Activated naive CD4-positive, alpha-beta T cell treated with anti-CD3 and anti-CD28 coated beads for 36 hours (primary cell): ENCODE results near the gene GPN1. TPM values are rescaled to one million over a fixed set of nuclear protein-coding genes. Genes with fewer than 3 reads are reported as not detected.

Source experiments
- CTCF ChIA-PET: fragments of 350-600 bp; sonication (Branson Sonifier 250); formaldehyde crosslinking; loops from one replicate; lab custom pipeline; 2021; ENCODE audit warnings: antibody characterized with exemption; lab: Charles Lee
- DNase-seq: peaks from one replicate; pipeline ENCODE4 v3.0.0-alpha.2; 2020
- H3K27ac Mint-ChIP-seq: one replicate; pipeline ENCODE4 v1.8.0; 2021; ENCODE audit warnings: mild to moderate bottlenecking, mixed read lengths
- H3K27me3 Mint-ChIP-seq: one replicate; pipeline ENCODE4 v1.8.0; 2021; ENCODE audit warnings: low read depth, mixed read lengths
- H3K36me3 Mint-ChIP-seq: one replicate; pipeline ENCODE4 v1.8.0; 2021; ENCODE audit warnings: low read depth, mixed read lengths
- H3K4me1 Mint-ChIP-seq: one replicate; pipeline ENCODE4 v1.8.0; 2021; ENCODE audit warnings: low read depth, mixed read lengths
- H3K4me3 Mint-ChIP-seq: one replicate; pipeline ENCODE4 v1.8.0; 2021; ENCODE audit warnings: mild to moderate bottlenecking, moderate library complexity, mixed read lengths
- H3K9me3 Mint-ChIP-seq: one replicate; pipeline ENCODE4 v1.8.0; 2021; ENCODE audit warnings: mixed read lengths
- intact Hi-C: fragments of 100-400 bp; cut with micrococcal nuclease; formaldehyde crosslinking; loops from one replicate; pipeline ENCODE4 v1.15.1; 2023
- total RNA-seq, 2 experiments: library from RNA; stranded (reverse); gene quantifications; one replicate each; pipeline ENCODE4 v1.2.3, GENCODE V29; 2021

GPN1 gene
- 10 to 100 TPM; 44.9 to 45.1 TPM for total RNA-seq

DNA sequence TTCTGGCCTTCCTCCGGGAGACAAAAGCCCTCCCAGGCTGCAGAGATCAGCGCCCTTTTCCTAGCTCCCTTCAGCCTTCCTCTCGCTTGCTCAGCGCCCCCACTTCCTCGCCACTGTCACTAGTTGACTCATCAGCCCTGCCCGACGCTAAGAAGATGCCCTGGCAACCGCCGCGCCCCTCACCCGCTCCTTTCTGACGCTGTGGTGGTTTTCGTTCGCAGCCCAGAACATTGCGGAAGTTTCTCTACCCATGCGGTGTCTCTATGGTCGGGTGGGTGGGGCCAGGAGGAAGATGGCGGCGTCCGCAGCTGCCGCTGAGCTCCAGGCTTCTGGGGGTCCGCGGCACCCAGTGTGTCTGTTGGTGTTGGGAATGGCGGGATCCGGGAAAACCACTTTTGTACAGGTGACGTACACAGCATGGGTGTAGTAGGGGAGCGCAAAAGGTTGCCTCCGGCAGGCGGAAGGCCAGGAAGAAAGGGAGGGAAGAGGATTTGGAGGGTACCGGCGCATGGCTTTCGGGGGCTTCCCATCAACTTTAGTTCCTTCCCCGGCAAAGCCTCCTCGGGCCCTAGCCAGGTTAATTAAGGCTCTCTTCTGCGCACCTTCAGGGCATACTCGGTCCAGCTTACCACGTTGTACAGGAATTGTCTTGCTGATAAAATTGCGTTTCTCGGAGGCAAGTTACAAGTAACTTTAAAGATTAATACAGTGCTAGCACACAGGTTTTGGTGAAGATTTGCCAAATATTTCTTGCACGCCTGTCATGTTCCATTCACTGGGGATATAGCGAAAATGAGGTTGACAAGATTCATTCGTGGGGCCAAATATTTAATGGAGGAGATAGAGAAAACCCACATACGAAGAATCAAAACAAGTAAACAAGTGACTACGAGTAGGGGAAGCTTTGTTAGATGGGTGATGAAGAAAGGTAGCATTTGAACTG lies at the start of gene GPN1, which contains the start of gene CCDC121:
GPN1 (plus strand) TSS at position 284 of the 943 bp plus-strand sequence; CDS start at position 293, 9 bp downstream.
CCDC121 (minus strand) TSS at position 246 of the 943 bp plus-strand sequence. CDS start 1,213 bp downstream, outside the sequence.
- H3K4me3 Mint-ChIP-seq = no peak within 1 kb of the TSS
- H3K36me3 Mint-ChIP-seq = peaks cover 6% of the 10 kb centered on the region
- H3K27me3 Mint-ChIP-seq = no peaks in the 10 kb centered on the region
- CTCF ChIA-PET = interaction anchor here (1.2 to 2.8 kb wide), 4 partner anchors 34 to 326 kb away, joined by 3 to 13 read pairs (median 6); partner anchors contain the start of genes SLC4A1AP and SUPT7L
- peaks cover 13% of the 10 kb centered on the region for H3K4me1 Mint-ChIP-seq
- H3K27ac Mint-ChIP-seq = peak within 1 kb of the TSS; percentile 52
- intact Hi-C loops = loop anchor here (1.0 to 2.0 kb wide), 9 partner anchors 9 to 762 kb away; partner anchors contain the start of genes EIF2B4, IFT172, NRBP1 and PPM1G
- H3K9me3 Mint-ChIP-seq = no peaks in the 10 kb centered on the region
- peak; percentile 98 for DNase-seq

DNA sequence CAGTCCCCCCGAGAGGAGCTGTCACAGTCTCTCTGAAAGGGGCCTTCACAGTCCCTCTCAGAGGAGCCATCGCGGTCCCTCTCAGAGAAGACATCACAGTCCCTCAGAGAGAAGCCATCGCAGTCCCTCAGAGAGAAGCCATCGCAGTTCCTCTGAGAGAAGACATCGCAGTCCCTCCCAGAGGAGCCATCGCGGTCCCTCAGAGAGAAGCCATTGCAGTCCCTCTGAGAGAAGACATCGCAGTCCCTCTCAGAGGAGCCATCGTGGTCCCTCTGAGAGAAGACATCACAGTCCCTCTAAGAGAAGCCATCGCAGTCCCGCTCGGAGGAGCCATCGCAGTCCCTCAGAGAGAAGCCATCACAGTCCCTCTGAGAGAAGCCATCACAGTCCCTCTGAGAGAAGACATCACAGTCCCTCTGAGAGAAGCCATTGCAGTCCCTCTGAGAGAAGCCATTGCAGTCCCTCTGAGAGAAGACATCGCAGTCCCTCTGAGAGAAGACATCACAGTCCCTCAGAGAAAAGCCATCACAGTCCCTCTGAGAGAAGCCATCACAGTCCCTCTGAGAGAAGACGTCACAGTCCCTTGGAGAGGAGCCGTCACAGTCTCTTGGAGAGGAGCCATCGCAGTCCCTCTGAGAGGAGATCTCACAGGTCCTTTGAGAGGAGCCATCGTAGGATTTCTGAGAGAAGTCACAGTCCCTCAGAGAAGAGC lies 47.3 kb upstream of the GPN1 start:
- no peak overlapping the region for H3K27ac Mint-ChIP-seq
- peaks cover 35% of the 10 kb centered on the region for H3K4me1 Mint-ChIP-seq
- peak overlapping the region; percentile 99 for H3K4me3 Mint-ChIP-seq
- H3K36me3 Mint-ChIP-seq = peaks cover 13% of the 10 kb centered on the region
- intact Hi-C loops = loop anchor here (1.0 to 10.0 kb wide), 4 partner anchors 57 to 367 kb away; partner anchors contain the start of genes ATRAID, CAD, EIF2B4 and SLC5A6
- no peaks in the 10 kb centered on the region for H3K27me3 Mint-ChIP-seq
- DNase-seq = no peak
- CTCF ChIA-PET = no interaction called here
- peaks cover 27% of the 10 kb centered on the region for H3K9me3 Mint-ChIP-seq

DNA sequence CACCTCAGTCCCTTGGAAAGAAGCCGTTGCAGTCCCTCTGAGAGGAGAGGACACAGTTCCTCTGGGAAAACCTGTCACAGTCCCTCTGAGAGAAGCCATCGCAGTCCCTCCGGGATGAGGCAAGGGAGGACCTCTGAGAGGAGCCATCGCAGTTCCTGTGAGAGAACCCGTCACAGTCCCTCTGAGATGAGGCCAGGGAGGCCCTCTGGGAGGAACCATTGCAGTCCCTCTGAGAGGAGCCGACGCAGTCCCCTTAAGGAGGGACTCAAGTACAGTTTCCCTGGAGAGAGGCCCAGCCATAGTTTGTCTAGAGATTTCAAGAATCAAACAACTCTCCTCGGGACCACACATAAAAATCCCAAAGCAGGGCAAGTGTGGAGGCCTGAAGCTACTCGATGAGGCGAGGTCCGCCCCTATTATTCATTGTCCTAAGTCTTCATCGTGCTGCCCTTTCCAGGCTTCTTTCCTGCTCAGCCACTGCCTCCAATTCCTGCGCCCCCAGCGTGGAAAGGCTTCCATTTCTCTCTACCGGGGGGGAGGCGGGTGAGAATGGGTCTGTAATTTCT lies 46.6 kb upstream of the GPN1 start:
- CTCF ChIA-PET = interaction anchor here (0.7 kb wide), 1 partner anchor 45 kb away, joined by 3 read pairs; no protein-coding TSS in a partner anchor
- Mint-ChIP-seq H3K36me3 (peaks cover 17% of the 10 kb centered on the region), H3K27me3 (no peaks in the 10 kb centered on the region), H3K27ac (peak overlapping the region; percentile 90), H3K9me3 (peaks cover 20% of the 10 kb centered on the region), H3K4me1 (peaks cover 42% of the 10 kb centered on the region), H3K4me3 (peak overlapping the region; percentile 99)
- DNase-seq = no peak
- intact Hi-C loops = loop anchor here (1.0 to 10.0 kb wide), 4 partner anchors 57 to 367 kb away; partner anchors contain the start of genes ATRAID, CAD, EIF2B4 and SLC5A6

DNA sequence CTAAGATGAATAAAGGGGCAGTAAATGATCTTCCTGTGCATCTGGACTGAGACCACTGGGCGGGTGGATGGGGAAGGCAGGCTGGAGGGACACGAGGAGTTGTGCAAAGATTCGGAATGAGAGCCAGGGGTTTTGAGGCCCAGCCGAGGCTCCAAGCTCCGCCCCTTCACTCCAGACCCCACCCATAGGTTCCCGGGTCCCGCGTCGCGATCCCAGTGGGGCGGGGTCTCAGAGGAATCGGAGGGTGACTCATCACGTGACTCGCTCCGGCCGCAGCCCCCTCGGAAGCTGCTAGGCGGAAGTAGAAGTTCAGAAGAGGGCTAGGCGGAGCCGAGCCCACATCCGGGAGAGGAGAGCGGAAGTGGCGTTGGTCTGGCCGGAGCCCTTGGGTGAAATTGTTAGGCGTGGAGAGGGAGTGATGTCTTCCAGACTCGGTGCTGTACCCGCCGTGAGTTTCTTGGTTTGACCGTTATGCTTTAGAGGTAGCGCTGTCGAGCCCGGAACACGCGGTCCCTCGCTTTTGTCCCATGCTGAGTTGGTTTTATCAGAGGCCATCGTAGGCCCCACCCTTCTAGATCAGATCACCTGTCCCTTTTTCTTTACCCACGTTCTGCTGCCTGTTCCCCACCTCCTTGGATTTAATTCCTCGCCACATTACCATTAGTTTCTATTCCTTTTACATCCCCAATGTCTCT lies 46.0 kb upstream of the GPN1 start, which contains the start of gene ZNF512:
ZNF512 (plus strand) TSS at position 348 of the 695 bp plus-strand sequence; CDS start at position 419, 71 bp downstream.
- CTCF ChIA-PET = interaction anchor here (0.7 kb wide), 1 partner anchor 45 kb away, joined by 3 read pairs; no protein-coding TSS in a partner anchor
- Mint-ChIP-seq H3K36me3 (peaks cover 19% of the 10 kb centered on the region), H3K9me3 (peaks cover 14% of the 10 kb centered on the region), H3K27me3 (no peaks in the 10 kb centered on the region), H3K4me1 (peaks cover 46% of the 10 kb centered on the region), H3K27ac (peak within 1 kb of the TSS; percentile 90), H3K4me3 (peak within 1 kb of the TSS; percentile 99)
- DNase-seq = peak; percentile 86
- intact Hi-C loops = loop anchor here (1.0 to 10.0 kb wide), 8 partner anchors 45 to 368 kb away; partner anchors contain the start of genes ATRAID, CAD, EIF2B4 and IFT172

DNA sequence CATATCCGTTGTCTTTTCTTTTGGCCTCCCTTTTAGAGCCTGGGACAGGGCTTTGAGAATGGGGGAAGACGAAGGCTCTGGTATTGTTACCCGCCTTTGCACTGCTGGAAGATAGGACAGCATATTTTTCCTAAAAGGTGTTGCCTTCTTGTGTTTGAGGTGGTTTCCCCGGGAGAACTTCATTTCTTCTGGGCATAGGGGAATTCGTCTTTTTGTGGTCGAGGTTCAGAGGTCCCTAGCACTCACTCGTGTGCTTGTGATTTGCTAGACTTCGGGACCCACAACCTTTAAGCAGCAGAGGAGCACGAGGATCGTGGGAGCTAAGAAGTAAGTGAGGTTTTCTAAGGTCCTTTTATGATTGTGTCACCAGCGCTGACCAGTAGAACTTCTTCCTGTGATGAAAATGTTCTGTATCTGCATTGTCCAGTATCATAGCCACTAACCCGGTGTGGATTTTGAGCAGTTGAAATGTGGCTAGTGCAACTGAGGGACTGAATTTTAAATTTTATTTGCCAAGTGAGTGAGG lies 45.4 kb upstream of the GPN1 start:
- H3K36me3 Mint-ChIP-seq = peaks cover 22% of the 10 kb centered on the region
- CTCF ChIA-PET = no interaction called here
- no peak for DNase-seq
- H3K27ac Mint-ChIP-seq = peak overlapping the region; percentile 90
- intact Hi-C loops = loop anchor here (1.0 to 10.0 kb wide), 7 partner anchors 45 to 369 kb away; partner anchors contain the start of genes ATRAID, CAD, IFT172 and NRBP1
- H3K27me3 Mint-ChIP-seq = no peaks in the 10 kb centered on the region
- peaks cover 52% of the 10 kb centered on the region for H3K4me1 Mint-ChIP-seq
- H3K4me3 Mint-ChIP-seq = peak overlapping the region; percentile 99
- peaks cover 11% of the 10 kb centered on the region for H3K9me3 Mint-ChIP-seq

DNA sequence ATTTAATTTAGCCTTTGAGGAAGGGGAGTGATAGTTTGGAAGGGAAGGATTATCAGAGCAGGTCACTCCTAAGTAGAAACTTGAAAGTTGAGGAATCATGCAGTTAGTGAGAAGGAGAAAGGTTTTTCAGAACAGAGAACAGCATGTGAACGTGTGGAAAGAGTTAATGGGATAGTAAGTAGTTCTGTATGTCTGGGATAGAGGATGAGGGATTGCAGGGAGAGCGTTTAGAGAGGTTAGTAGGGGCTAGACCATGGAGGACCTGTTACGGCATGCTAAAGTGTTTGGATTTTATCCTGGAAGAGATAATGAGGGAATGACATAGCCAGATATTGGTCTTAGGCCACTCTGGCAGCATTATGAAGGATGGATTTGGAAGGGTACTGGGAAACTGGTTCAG lies 44.3 kb upstream of the GPN1 start:
- Mint-ChIP-seq H3K27me3 (no peaks in the 10 kb centered on the region), H3K27ac (no peak overlapping the region), H3K9me3 (peaks cover 8% of the 10 kb centered on the region), H3K4me1 (peaks cover 60% of the 10 kb centered on the region), H3K36me3 (peaks cover 24% of the 10 kb centered on the region), H3K4me3 (peak overlapping the region; percentile 99)
- DNase-seq = no peak
- CTCF ChIA-PET = interaction anchor here (1.2 to 1.9 kb wide), 2 partner anchors 10 to 99 kb away, joined by 3 to 6 read pairs; no protein-coding TSS in a partner anchor
- intact Hi-C loops = loop anchor here (5.0 to 10.0 kb wide), 2 partner anchors 98 to 370 kb away; partner anchors contain the start of genes ATRAID, CAD and SLC5A6

DNA sequence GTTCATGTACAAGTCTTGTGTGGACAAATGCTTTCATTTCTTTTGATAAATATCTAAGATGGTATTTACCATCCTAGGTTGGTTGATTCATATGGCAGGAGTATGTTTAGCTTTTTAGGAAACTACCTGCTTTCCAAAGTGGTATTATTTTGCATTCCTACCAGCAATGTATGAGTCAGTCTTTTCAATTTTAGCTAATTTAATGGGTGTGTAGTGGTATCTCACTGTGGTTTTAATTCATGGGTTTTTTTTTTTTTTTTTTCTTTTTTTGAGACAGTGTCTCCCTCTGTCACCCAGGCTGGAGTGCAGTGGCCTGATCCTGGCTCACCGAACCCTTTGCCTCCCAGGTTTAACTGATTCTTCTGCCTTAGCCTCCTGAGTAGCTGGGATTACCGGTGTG lies 41.8 kb upstream of the GPN1 start:
- intact Hi-C loops = loop anchor here (1.0 to 10.0 kb wide), 3 partner anchors 98 to 372 kb away; partner anchors contain the start of genes ATRAID, CAD, IFT172 and NRBP1
- Mint-ChIP-seq H3K27me3 (no peaks in the 10 kb centered on the region), H3K36me3 (peaks cover 39% of the 10 kb centered on the region), H3K9me3 (peaks cover 10% of the 10 kb centered on the region), H3K4me1 (peaks cover 67% of the 10 kb centered on the region), H3K27ac (peak overlapping the region; percentile 74), H3K4me3 (no peak overlapping the region)
- CTCF ChIA-PET = interaction anchor here (0.6 to 0.7 kb wide), 3 partner anchors 10 to 269 kb away, joined by 3 to 4 read pairs (median 4); no protein-coding TSS in a partner anchor
- DNase-seq = peak; percentile 34

DNA sequence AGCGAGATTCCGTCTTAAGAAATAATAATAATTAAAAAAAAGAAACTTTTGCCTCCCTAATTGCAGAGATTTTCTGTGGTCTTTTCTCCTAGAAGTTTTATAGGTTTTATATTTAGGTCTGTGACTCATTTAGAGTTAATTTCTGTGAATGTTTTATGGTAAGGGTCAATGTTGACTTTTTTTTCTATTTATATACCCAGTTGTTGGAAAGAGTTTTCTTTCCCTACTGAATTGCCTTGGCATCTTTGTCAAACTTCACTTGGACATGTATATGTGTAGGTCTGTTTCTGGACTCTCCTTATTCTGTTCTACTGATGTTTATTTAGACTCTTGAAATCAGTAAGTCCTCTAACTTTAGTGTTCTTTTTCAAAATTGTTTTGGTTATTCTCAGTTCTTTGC lies 40.5 kb upstream of the GPN1 start:
- Mint-ChIP-seq H3K4me3 (no peak overlapping the region), H3K4me1 (peaks cover 62% of the 10 kb centered on the region), H3K36me3 (peaks cover 40% of the 10 kb centered on the region), H3K27me3 (no peaks in the 10 kb centered on the region), H3K27ac (no peak overlapping the region), H3K9me3 (peaks cover 13% of the 10 kb centered on the region)
- intact Hi-C loops = loop anchor here (10.0 kb wide), 1 partner anchor 374 kb away; the partner anchor contains the start of genes ATRAID, CAD and SLC5A6
- CTCF ChIA-PET = no interaction called here
- DNase-seq = no peak

DNA sequence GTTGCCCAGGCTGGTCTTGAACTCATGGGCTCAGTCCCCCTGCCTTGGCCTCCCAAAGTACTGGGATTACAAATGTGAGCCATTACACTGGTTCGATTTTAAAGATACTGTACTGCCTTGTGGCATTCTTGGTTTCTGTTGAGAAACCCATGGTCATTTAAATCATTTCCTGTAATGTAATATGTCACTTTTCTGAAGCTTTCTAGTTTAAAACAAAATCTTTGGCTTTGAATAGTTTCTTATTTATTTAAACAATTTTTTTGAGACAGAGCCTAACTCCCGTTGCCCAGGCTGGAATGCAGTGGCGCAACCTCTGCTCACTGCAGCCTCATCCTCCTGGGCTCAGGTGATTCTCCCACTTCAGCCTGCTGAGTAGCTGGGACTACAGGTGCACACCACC lies 37.1 kb upstream of the GPN1 start:
- H3K4me3 Mint-ChIP-seq = no peak overlapping the region
- H3K36me3 Mint-ChIP-seq = peaks cover 52% of the 10 kb centered on the region
- peaks cover 31% of the 10 kb centered on the region for H3K9me3 Mint-ChIP-seq
- no peaks in the 10 kb centered on the region for H3K27me3 Mint-ChIP-seq
- intact Hi-C loops = no loop called here
- H3K4me1 Mint-ChIP-seq = peaks cover 49% of the 10 kb centered on the region
- CTCF ChIA-PET = interaction anchor here (0.8 kb wide), 1 partner anchor 143 kb away, joined by 3 read pairs; no protein-coding TSS in a partner anchor
- no peak for DNase-seq
- no peak overlapping the region for H3K27ac Mint-ChIP-seq

DNA sequence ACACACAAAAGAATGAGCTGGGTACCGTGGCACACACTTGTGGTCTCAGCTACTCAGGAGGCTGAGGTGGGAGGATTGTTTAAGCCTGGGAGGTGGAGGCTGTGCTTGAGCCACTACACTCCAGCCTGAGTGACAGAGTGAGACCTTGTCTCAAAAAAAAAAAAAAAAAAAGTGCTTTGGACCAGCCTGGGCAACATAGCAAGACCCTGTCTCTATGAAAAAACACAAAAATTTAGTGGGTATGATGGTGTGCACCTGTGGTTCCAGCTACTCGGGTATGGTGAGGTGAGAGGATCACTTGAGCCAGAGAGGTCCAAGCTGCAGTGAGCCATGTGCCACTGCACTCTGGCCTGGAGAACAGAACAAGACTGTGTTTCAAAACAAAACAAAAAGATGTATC lies 35.6 kb upstream of the GPN1 start:
- intact Hi-C loops = no loop called here
- no peak for DNase-seq
- Mint-ChIP-seq H3K9me3 (peaks cover 31% of the 10 kb centered on the region), H3K4me3 (no peak overlapping the region), H3K4me1 (peaks cover 47% of the 10 kb centered on the region), H3K36me3 (peaks cover 44% of the 10 kb centered on the region), H3K27me3 (no peaks in the 10 kb centered on the region), H3K27ac (no peak overlapping the region)
- CTCF ChIA-PET = no interaction called here
